ENCODE data around the gene PCSK5. TPM values are rescaled to one million over a fixed set of nuclear protein-coding genes. Genes with fewer than 3 reads are reported as not detected.

The PCSK5 gene
- total and polyA plus RNA-seq, 10 donors = 0.28 to 8.1 (median 5.5) TPM

GRCh38 chr9:75976549-75976948, 86.1 kb downstream of the PCSK5 start:
- TF ChIP-seq POLR2AphosphoS5 (IDR thresholded peaks at IDR 0.05) (no peak), POLR2A (IDR thresholded peaks at IDR 0.05) (no peak), CTCF (IDR thresholded peaks at IDR 0.05 in 8 of 11, conservative IDR thresholded peaks at IDR 0.05 in 3 of 11) (no peak)
- no peaks in the 10 kb centered on the region for H3K36me3 ChIP-seq
- H3K27ac ChIP-seq = no peak overlapping the region
- no peak for DNase-seq
- H3K9me3 ChIP-seq = peaks cover 0 to under 1% (median 0%) of the 10 kb centered on the region in 8 donors
- no peaks in the 10 kb centered on the region for H3K4me1 ChIP-seq
- no peaks in the 10 kb centered on the region for H3K27me3 ChIP-seq (replicated peaks in 1 of 7)
- H3K4me3 ChIP-seq = no peak overlapping the region
- intact Hi-C loops (cut with DNase I; ENCODE audit: low total_unique reads) = no loop called here

- no peaks in the 10 kb centered on the region for H3K27me3 ChIP-seq (replicated peaks in 1 of 7)
- intact Hi-C loops (cut with DNase I; ENCODE audit: low total_unique reads) = no loop called here
- no peaks in the 10 kb centered on the region for H3K36me3 ChIP-seq
- H3K4me3 ChIP-seq = no peak overlapping the region
- no peaks in the 10 kb centered on the region for H3K4me1 ChIP-seq
- TF ChIP-seq POLR2A (IDR thresholded peaks at IDR 0.05) (no peak), POLR2AphosphoS5 (IDR thresholded peaks at IDR 0.05) (no peak), CTCF (IDR thresholded peaks at IDR 0.05 in 8 of 11, conservative IDR thresholded peaks at IDR 0.05 in 3 of 11) (no peak)
- H3K27ac ChIP-seq = no peak overlapping the region
- 56 to 70% (median 65%) methylated on average over 4 of the region's 4 CpGs for WGBS, 5 donors
- H3K9me3 ChIP-seq = no peaks in the 10 kb centered on the region
- DNase-seq = no peak
Measured at GRCh38 chr9:75979362-75979761, 88.9 kb downstream of the PCSK5 start.

GRCh38 chr9:75983319-75984045, 93.0 kb downstream of the PCSK5 start:
- Histone ChIP-seq H3K36me3 (no peaks in the 10 kb centered on the region), H3K9me3 (no peaks in the 10 kb centered on the region), H3K4me1 (no peaks in the 10 kb centered on the region), H3K27me3 (replicated peaks in 1 of 7) (no peaks in the 10 kb centered on the region), H3K4me3 (no peak overlapping the region), H3K27ac (no peak overlapping the region)
- DNase-seq = no peak
- intact Hi-C loops (cut with DNase I; ENCODE audit: low total_unique reads) = no loop called here
- 90 to 97% (median 95%) methylated on average over 4 of the region's 4 CpGs for WGBS, 5 donors
- TF ChIP-seq CTCF (IDR thresholded peaks at IDR 0.05 in 8 of 11, conservative IDR thresholded peaks at IDR 0.05 in 3 of 11) = no peak
- TF ChIP-seq POLR2AphosphoS5 (IDR thresholded peaks at IDR 0.05) = no peak
- TF ChIP-seq POLR2A (IDR thresholded peaks at IDR 0.05) = no peak

- TF ChIP-seq POLR2A (IDR thresholded peaks at IDR 0.05) = no peak
- TF ChIP-seq CTCF (IDR thresholded peaks at IDR 0.05 in 8 of 11, conservative IDR thresholded peaks at IDR 0.05 in 3 of 11) = no peak
- TF ChIP-seq POLR2AphosphoS5 (IDR thresholded peaks at IDR 0.05) = no peak
- no peaks in the 10 kb centered on the region for H3K9me3 ChIP-seq
- no peak overlapping the region for H3K27ac ChIP-seq
- H3K36me3 ChIP-seq = no peaks in the 10 kb centered on the region
- H3K4me1 ChIP-seq = no peaks in the 10 kb centered on the region
- DNase-seq = no peak
- no peak overlapping the region for H3K4me3 ChIP-seq
- WGBS, 5 donors = 64 to 88% (median 73%) methylated on average over 3 of the region's 3 CpGs
- H3K27me3 ChIP-seq (replicated peaks in 1 of 7) = no peaks in the 10 kb centered on the region
- intact Hi-C loops (cut with DNase I; ENCODE audit: low total_unique reads) = no loop called here
Measured at GRCh38 chr9:75985515-75985914, 95.0 kb downstream of the PCSK5 start.
